Measurements from ENCODE around the gene RFX5. TPM values are rescaled to one million over a fixed set of nuclear protein-coding genes. Genes with fewer than 3 reads are reported as not detected.

Gene RFX5
- total and polyA plus RNA-seq, 9 of the 15 experiments (the other 6 are each of a cell fraction or from before 2014, with no cell fraction given) = 3.8 to 48.2 (median 32.2) TPM

GRCh38 chr1:151346769-151347522 lies at the start of gene RFX5 (continued):
- TF ChIP-seq MBD1 (CRISPR knock-in tag; IDR thresholded peaks at IDR 0.05) (no peak), RBM17 (IDR thresholded peaks at IDR 0.05; ENCODE audit: borderline replicate concordance, low read depth, low read length) (no peak), FOSL1 (tag; conservative IDR thresholded peaks at IDR 0.05) (no peak), HDGF (IDR thresholded peaks at IDR 0.05) (no peak), ZBTB11 (CRISPR knock-in tag; IDR thresholded peaks at IDR 0.05) (peak in 1 of 3 experiments; percentile 86; a peak in 2 of 6 replicates), MIER1 (IDR thresholded peaks at IDR 0.05; ENCODE audit: low read depth) (no peak)

All from K562 (cell line).